D721Med (cell line): Measurements from ENCODE around the gene RSAD1.

Experiments
- DNase-seq: peaks from one replicate; pipeline ENCODE4 v3.0.0; 2011; ENCODE audit warnings: low spot score; ENCODE audit not compliant: insufficient read length
- FAIRE-seq: peaks from 2 replicates; lab custom pipeline; 2011; peaks lifted over from hg19 to GRCh38; lab: Jason Lieb, UNC
- TF ChIP-seq, protein P1 (sequence below): IDR thresholded peaks from 2 replicates; pipeline ENCODE4 v1.5.1; 2012; ENCODE audit warnings: mild to moderate bottlenecking, control low read depth; ENCODE audit not compliant: insufficient read depth; ENCODE audit errors: missing control alignments

RSAD1 gene

GRCh38 chr17:50514388-50514787 lies 35.7 kb downstream of the RSAD1 start:
- FAIRE-seq, result no peak
- TF ChIP-seq, protein P1, sequence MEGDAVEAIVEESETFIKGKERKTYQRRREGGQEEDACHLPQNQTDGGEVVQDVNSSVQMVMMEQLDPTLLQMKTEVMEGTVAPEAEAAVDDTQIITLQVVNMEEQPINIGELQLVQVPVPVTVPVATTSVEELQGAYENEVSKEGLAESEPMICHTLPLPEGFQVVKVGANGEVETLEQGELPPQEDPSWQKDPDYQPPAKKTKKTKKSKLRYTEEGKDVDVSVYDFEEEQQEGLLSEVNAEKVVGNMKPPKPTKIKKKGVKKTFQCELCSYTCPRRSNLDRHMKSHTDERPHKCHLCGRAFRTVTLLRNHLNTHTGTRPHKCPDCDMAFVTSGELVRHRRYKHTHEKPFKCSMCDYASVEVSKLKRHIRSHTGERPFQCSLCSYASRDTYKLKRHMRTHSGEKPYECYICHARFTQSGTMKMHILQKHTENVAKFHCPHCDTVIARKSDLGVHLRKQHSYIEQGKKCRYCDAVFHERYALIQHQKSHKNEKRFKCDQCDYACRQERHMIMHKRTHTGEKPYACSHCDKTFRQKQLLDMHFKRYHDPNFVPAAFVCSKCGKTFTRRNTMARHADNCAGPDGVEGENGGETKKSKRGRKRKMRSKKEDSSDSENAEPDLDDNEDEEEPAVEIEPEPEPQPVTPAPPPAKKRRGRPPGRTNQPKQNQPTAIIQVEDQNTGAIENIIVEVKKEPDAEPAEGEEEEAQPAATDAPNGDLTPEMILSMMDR, result no peak
- no peak for DNase-seq

GRCh38 chr17:50514936-50515702 lies 36.5 kb downstream of the RSAD1 start:
- TF ChIP-seq, protein P1, result no peak
- DNase-seq, result no peak
- FAIRE-seq, result no peak

- no peak for FAIRE-seq
- TF ChIP-seq, protein P1, result no peak
- DNase-seq, result no peak
Observed at GRCh38 chr17:50517011-50517410, 38.4 kb downstream of the RSAD1 start.

- FAIRE-seq (no peak), DNase-seq (peak; percentile 5)
- TF ChIP-seq, protein P1, result no peak
Observed at GRCh38 chr17:50517504-50518383, 39.1 kb downstream of the RSAD1 start.

GRCh38 chr17:50518384-50519023 lies 39.8 kb downstream of the RSAD1 start:
- TF ChIP-seq, protein P1, result no peak
- FAIRE-seq (no peak), DNase-seq (no peak)

DNA sequence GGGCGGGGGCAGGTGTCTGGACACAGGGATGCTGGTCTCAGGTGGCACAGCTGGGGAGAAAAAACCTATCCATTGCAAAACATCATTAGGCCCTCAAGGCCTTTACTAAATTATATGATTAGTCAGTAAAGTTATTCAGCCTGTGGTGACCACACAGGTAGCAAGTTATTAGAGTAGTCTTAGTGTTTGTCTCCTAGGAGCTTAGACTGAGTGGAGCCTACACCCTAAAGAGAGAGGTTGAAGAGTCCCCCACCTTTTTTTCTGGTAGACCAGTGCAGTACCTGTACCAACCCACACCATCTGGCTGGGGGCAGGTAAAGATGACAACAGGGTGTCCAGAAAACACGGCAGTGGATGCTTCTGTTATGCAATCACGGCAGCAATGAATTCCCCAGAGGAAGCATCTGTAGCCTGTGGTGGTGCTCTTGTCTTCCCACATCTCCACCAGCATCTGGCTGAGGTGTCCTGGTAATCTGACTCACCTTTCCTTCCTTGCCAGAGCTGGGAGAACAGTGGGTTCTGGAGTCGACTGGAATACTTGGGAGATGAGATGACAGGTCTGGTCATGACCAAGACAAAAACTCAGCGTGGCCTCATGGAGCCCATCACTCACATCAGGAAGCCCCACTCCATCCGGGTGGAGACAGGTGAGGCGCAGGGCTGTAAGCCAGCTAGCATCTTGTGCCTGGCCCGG lies 40.6 kb downstream of the RSAD1 start:
- TF ChIP-seq, protein P1, result no peak
- DNase-seq, result no peak
- no peak for FAIRE-seq
